Brain pericyte (primary cell): ENCODE results near the gene REXO5.

Source experiments
- DNase-seq: peaks from one replicate; pipeline ENCODE4 v3.0.0-alpha.2; 2012; ENCODE audit warnings: low read depth, low spot score

The REXO5 gene

GRCh38 chr16:20871941-20872815, 65.9 kb downstream of the REXO5 start:
- no peak for DNase-seq

- no peak for DNase-seq
These were observed 67.0 kb downstream of the REXO5 start for GRCh38 chr16:20873331-20873730.

GRCh38 chr16:20874088-20874581, 67.8 kb downstream of the REXO5 start:
- no peak for DNase-seq

GRCh38 chr16:20875355-20875650, 69.0 kb downstream of the REXO5 start:
- no peak for DNase-seq

GRCh38 chr16:20878682-20879147, 72.4 kb downstream of the REXO5 start:
- DNase-seq, result no peak

GRCh38 chr16:20879175-20880040, 73.1 kb downstream of the REXO5 start:
- DNase-seq, result no peak

- no peak for DNase-seq
These were observed 74.7 kb downstream of the REXO5 start for GRCh38 chr16:20880867-20881502.

- no peak for DNase-seq
These were observed 75.2 kb downstream of the REXO5 start for GRCh38 chr16:20881503-20881878.

GRCh38 chr16:20883554-20884239, 77.4 kb downstream of the REXO5 start:
- DNase-seq, result no peak

GRCh38 chr16:20884240-20884556, 77.9 kb downstream of the REXO5 start:
- no peak for DNase-seq

- DNase-seq, result no peak
These were observed 80.0 kb downstream of the REXO5 start for GRCh38 chr16:20886320-20886719.

- no peak for DNase-seq
These were observed 80.9 kb downstream of the REXO5 start for GRCh38 chr16:20887207-20887606.

- no peak for DNase-seq
These were observed 83.4 kb downstream of the REXO5 start for GRCh38 chr16:20889625-20890275.

- DNase-seq, result no peak
These were observed 88.1 kb downstream of the REXO5 start for GRCh38 chr16:20894388-20894787.

- no peak for DNase-seq
These were observed 91.0 kb downstream of the REXO5 start for GRCh38 chr16:20897253-20897897.

GRCh38 chr16:20897922-20898321, 91.6 kb downstream of the REXO5 start:
- DNase-seq, result no peak

- DNase-seq, result no peak
These were observed 92.7 kb downstream of the REXO5 start for GRCh38 chr16:20899071-20899470.
